Measurements from ENCODE around the gene HEBP2.

Gene HEBP2

DNA sequence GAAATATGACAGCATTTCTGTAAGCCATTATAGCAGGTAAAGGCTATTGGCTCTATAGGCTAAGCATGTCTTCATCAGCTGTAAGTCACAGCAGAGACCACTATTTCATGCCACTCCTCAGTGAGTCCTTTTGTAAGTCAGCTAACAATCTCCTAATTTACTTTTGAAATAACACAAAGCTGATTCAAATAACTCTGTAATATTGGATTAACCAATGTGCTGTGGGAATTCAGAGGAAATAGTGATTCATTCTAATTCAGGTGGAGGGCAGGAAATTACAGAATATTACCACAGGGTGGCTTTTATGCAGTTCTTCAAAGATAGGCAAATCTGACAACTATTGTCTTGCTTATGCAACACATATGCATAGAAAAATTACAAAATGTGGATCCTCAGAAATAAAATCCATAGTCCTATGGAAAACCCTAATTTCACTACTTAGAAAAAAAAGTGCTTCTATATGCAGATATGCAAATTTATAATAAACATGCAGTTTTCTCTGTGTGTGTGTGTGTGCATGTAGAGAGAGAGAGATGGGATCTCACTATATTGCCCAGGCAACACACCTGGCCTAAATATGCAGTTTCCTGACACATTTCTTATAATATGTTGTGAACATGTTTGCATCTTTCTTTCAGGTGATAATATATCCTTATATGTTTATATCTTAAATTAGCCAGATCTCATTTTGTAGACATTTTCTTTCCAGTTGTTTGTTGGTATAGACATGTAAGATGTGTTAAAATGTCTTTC, 31.1 kb upstream of the HEBP2 start:
- in situ Hi-C loops (cut with HindIII; ENCODE audit: low pct_ligation_motif_present, low sequenced_read_pairs) = no loop called here

DNA sequence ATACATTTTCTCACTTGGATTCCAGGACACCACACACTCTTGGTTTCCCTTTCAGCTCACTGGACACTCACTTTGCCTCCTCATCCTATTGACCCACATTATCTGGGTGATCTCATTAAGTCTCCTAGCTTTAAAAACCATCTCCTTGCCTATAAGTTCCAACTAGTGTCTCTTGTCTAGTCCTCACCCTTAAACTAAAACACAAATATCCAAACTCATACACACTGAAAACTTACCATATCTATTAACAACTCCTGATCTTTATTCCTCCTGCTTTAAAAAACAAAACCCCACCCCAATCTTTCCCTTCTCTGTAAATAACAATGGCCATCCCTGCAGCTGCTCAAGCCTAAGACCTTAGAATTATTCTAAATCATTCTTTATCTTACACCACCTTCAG, 29.8 kb upstream of the HEBP2 start:
- Histone ChIP-seq H3K27me3 (replicated peaks) (no peaks in the 10 kb centered on the region), H3K4me3 (ENCODE audit: low read depth, low read length) (no peak overlapping the region), H3K36me3 (replicated peaks) (no peaks in the 10 kb centered on the region), H3K27ac (no peak overlapping the region)
- TF ChIP-seq, protein P1, sequence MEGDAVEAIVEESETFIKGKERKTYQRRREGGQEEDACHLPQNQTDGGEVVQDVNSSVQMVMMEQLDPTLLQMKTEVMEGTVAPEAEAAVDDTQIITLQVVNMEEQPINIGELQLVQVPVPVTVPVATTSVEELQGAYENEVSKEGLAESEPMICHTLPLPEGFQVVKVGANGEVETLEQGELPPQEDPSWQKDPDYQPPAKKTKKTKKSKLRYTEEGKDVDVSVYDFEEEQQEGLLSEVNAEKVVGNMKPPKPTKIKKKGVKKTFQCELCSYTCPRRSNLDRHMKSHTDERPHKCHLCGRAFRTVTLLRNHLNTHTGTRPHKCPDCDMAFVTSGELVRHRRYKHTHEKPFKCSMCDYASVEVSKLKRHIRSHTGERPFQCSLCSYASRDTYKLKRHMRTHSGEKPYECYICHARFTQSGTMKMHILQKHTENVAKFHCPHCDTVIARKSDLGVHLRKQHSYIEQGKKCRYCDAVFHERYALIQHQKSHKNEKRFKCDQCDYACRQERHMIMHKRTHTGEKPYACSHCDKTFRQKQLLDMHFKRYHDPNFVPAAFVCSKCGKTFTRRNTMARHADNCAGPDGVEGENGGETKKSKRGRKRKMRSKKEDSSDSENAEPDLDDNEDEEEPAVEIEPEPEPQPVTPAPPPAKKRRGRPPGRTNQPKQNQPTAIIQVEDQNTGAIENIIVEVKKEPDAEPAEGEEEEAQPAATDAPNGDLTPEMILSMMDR (IDR thresholded peaks at IDR 0.05; ENCODE audit: low read depth, low read length, missing control alignments) = no peak
- no peak for DNase-seq
- in situ Hi-C loops (cut with HindIII; ENCODE audit: low pct_ligation_motif_present, low sequenced_read_pairs) = no loop called here

More for the DNA sequence above, 31.1 kb upstream of the HEBP2 start:
- peak; percentile 34 for DNase-seq
- TF ChIP-seq, protein P1 (IDR thresholded peaks at IDR 0.05; ENCODE audit: low read depth, low read length, missing control alignments) = peak; percentile 5
- no peaks in the 10 kb centered on the region for H3K27me3 ChIP-seq (replicated peaks)
- H3K36me3 ChIP-seq (replicated peaks) = no peaks in the 10 kb centered on the region
- peak overlapping the region; percentile 57 for H3K27ac ChIP-seq
- no peak overlapping the region for H3K4me3 ChIP-seq (ENCODE audit: low read depth, low read length)

DNA sequence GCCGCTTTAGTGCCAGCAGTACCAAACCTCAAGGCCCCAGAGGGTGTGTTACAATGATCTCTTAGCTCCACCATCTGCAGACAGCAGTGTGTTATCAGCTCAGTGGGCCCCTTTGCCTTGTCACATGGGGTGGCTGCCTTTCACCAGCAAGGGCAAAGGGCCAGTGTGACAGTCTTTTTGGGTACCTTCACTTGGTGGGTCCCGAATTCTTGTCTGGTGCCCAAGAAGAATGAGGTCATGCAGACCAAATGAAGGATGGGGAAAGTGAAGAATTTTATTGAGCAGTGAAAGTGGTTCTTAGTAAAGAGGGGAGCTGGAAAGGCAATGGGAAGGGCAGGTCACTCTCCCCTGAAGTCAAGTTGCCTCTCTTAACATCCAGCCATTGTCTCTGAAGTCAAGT, 29.2 kb upstream of the HEBP2 start:
- in situ Hi-C loops (cut with HindIII; ENCODE audit: low pct_ligation_motif_present, low sequenced_read_pairs) = no loop called here
- TF ChIP-seq, protein P1 (IDR thresholded peaks at IDR 0.05; ENCODE audit: low read depth, low read length, missing control alignments) = no peak
- H3K27ac ChIP-seq = no peak overlapping the region
- no peak for DNase-seq
- H3K27me3 ChIP-seq (replicated peaks) = no peaks in the 10 kb centered on the region
- no peaks in the 10 kb centered on the region for H3K36me3 ChIP-seq (replicated peaks)
- H3K4me3 ChIP-seq (ENCODE audit: low read depth, low read length) = no peak overlapping the region

DNA sequence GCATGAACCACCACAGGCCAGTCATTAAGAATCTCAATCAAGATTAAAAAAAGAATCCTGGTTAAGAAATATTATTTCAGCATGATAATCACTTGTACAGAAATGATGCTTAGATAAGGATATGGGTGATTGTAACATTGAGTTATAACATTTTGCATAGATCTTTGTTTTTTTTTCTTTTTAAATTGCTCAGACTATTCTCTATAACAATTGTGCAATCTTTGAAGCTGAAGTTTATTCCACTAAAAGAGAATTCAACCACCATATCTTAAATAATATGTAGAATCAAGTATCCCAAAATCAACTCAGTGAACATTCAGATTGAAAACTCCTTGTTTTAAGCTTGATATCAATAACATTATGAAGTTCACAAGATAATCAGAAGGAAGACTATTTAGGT, 27.0 kb upstream of the HEBP2 start:
- Histone ChIP-seq H3K27ac (no peak overlapping the region), H3K27me3 (replicated peaks) (no peaks in the 10 kb centered on the region), H3K4me3 (ENCODE audit: low read depth, low read length) (no peak overlapping the region), H3K36me3 (replicated peaks) (no peaks in the 10 kb centered on the region)
- TF ChIP-seq, protein P1 (IDR thresholded peaks at IDR 0.05; ENCODE audit: low read depth, low read length, missing control alignments) = no peak
- no peak for DNase-seq
- in situ Hi-C loops (cut with HindIII; ENCODE audit: low pct_ligation_motif_present, low sequenced_read_pairs) = no loop called here

DNA sequence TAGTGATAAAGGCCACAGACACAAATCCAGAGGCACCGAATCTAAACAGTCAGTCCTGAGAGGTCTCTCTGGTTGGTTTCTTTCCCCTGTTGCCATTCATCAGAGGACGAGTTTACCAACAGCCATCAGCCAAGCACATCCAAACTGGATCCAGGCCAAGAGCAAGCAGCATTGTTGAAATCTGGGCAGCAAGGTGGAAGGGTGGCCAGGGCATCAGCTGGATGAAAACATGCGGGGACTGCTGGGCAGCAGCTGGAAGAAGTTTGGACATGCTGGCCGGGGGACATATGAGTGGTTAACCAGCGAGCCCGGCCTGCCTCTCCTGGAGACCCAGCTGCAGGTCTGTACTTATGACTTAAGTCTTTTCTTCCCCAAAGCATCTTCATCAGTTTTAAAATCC, 26.2 kb upstream of the HEBP2 start, which contains the start of gene SMIM28:
SMIM28 (plus strand) TSS at position 62 of the 400 bp plus-strand sequence; CDS start at position 230, 168 bp downstream.
- Histone ChIP-seq H3K27me3 (replicated peaks) (no peaks in the 10 kb centered on the region), H3K27ac (no peak within 1 kb of the TSS), H3K4me3 (ENCODE audit: low read depth, low read length) (no peak within 1 kb of the TSS), H3K36me3 (replicated peaks) (no peaks in the 10 kb centered on the region)
- DNase-seq = no peak
- TF ChIP-seq, protein P1 (IDR thresholded peaks at IDR 0.05; ENCODE audit: low read depth, low read length, missing control alignments) = no peak
- in situ Hi-C loops (cut with HindIII; ENCODE audit: low pct_ligation_motif_present, low sequenced_read_pairs) = no loop called here

DNA sequence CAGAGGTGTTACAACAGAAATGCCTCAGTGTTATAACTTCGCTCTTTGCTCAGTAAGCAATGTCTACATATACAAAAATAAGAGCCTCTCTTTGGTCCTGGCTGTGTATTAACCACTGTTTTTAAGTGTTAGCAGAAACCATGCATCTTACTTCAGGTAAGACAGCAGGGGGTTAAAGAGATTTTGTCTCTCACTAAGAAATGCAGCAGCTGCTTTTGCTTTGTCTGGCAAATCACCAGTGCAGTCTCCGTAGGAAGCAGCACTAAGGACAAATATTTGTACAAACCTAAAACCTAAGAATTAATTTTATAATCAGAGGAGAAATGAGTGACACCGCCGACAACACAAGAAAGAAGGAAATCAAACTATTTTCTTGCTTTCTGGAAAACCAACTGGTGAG, 25.6 kb upstream of the HEBP2 start:
- TF ChIP-seq, protein P1 (IDR thresholded peaks at IDR 0.05; ENCODE audit: low read depth, low read length, missing control alignments) = no peak
- Histone ChIP-seq H3K4me3 (ENCODE audit: low read depth, low read length) (no peak overlapping the region), H3K27me3 (replicated peaks) (no peaks in the 10 kb centered on the region), H3K36me3 (replicated peaks) (no peaks in the 10 kb centered on the region), H3K27ac (no peak overlapping the region)
- in situ Hi-C loops (cut with HindIII; ENCODE audit: low pct_ligation_motif_present, low sequenced_read_pairs) = no loop called here
- no peak for DNase-seq
